Keratinocyte (primary cell): ENCODE data around the gene GNA15. TPM values are rescaled to one million over a fixed set of nuclear protein-coding genes. Genes with fewer than 3 reads are reported as not detected.

Experiments used
- DNase-seq: peaks from one replicate; pipeline ENCODE4 v3.0.0-alpha.2; 2011; ENCODE audit warnings: low read depth, missing footprints, low spot score
- FAIRE-seq: peaks from 2 replicates; lab custom pipeline; 2011; peaks lifted over from hg19 to GRCh38; lab: Jason Lieb, UNC
- H2AFZ ChIP-seq: 2 replicates; pipeline ENCODE4 v1.6.0; 2012; ENCODE audit warnings: low read length, control low read depth, inconsistent platforms; ENCODE audit not compliant: control insufficient read depth
- H3K27ac ChIP-seq: 2 replicates; pipeline ENCODE4 v1.5.1; 2011; ENCODE audit warnings: low read length; ENCODE audit not compliant: control insufficient read depth, insufficient read depth
- H3K27me3 ChIP-seq: 3 replicates; pipeline ENCODE4 v1.6.0; 2011; ENCODE audit warnings: low read length; ENCODE audit not compliant: control insufficient read depth, insufficient read depth; ENCODE audit errors: extremely low read depth
- H3K36me3 ChIP-seq, 2 experiments: 2 replicates in 1 of 2; 3 replicates in 1 of 2; pipeline ENCODE4 v1.5.1; 2011; ENCODE audit warnings: low read length in 2 of 2, mild to moderate bottlenecking in 1 of 2; ENCODE audit not compliant: control insufficient read depth in 2 of 2, insufficient read depth in 2 of 2; ENCODE audit errors: extremely low read depth in 1 of 2
- H3K4me1 ChIP-seq: 3 replicates; pipeline ENCODE4 v1.5.1; 2011; ENCODE audit warnings: low read length; ENCODE audit not compliant: control insufficient read depth, insufficient read depth; ENCODE audit errors: extremely low read depth
- H3K4me2 ChIP-seq: 3 replicates; pipeline ENCODE4 v1.6.0; 2011; ENCODE audit warnings: low read depth, low read length; ENCODE audit not compliant: control insufficient read depth, insufficient read depth; ENCODE audit errors: extremely low read depth
- H3K4me3 ChIP-seq, 3 experiments: fragments of 200-600 bp in 1 of 3; sonication (generic) in 1 of 3; 2 replicates in 2 of 3; 3 replicates in 1 of 3; pipeline ENCODE4 v1.5.1; 2011 to 2016; ENCODE audit warnings: low read length in 3 of 3, mild to moderate bottlenecking in 3 of 3, control low read depth in 2 of 3, inconsistent platforms in 1 of 3, low read depth in 1 of 3, mixed read lengths in 1 of 3, mixed run types in 1 of 3, moderate library complexity in 1 of 3; ENCODE audit not compliant: control insufficient read depth in 2 of 3, insufficient read depth in 2 of 3; ENCODE audit errors: extremely low read depth in 1 of 3
- H3K79me2 ChIP-seq: 2 replicates; pipeline ENCODE4 v1.6.0; 2012; ENCODE audit warnings: low read length; ENCODE audit not compliant: control insufficient read depth, insufficient read depth
- H3K9ac ChIP-seq: 3 replicates; pipeline ENCODE4 v1.6.0; 2011; ENCODE audit warnings: low read length; ENCODE audit not compliant: control insufficient read depth, insufficient read depth; ENCODE audit errors: extremely low read depth
- H3K9me1 ChIP-seq: 3 replicates; pipeline ENCODE4 v1.6.0; 2011; ENCODE audit warnings: low read length; ENCODE audit not compliant: control insufficient read depth, insufficient read depth; ENCODE audit errors: extremely low read depth
- H3K9me3 ChIP-seq: 2 replicates; pipeline ENCODE4 v1.5.1; 2012; ENCODE audit warnings: low read depth, low read length; ENCODE audit not compliant: control insufficient read depth
- H4K20me1 ChIP-seq: 3 replicates; pipeline ENCODE4 v1.6.0; 2011; ENCODE audit warnings: low read length; ENCODE audit not compliant: control insufficient read depth, insufficient read depth; ENCODE audit errors: extremely low read depth
- CTCF ChIP-seq, 3 experiments: IDR thresholded peaks in 1 of 3; conservative IDR thresholded peaks in 1 of 3; optimal IDR thresholded peaks in 1 of 3; 2 replicates in 2 of 3; 3 replicates in 1 of 3; pipeline versions ENCODE3 to v1.5.1; 2011; ENCODE audit warnings: low read length in 3 of 3, mild to moderate bottlenecking in 3 of 3, moderate library complexity in 2 of 3, control low read depth in 1 of 3, inconsistent platforms in 1 of 3; ENCODE audit not compliant: insufficient read depth in 2 of 3; ENCODE audit errors: extremely low read depth in 1 of 3
- EZH2 ChIP-seq: IDR thresholded peaks from one replicate; pipeline ENCODE4 v1.6.1; 2012; ENCODE audit warnings: inconsistent platforms, mild to moderate bottlenecking, low read length, moderate library complexity
- dilution Hi-C: fragments of 300-500 bp; cut with MboI; formaldehyde crosslinking; loops from one replicate; pipeline ENCODE4 v1.7.0; 2020; ENCODE audit warnings: low sequenced_read_pairs; ENCODE audit not compliant: extremely low pct_ligation_motif_present
- polyA plus RNA-seq, 5 experiments: library from polyadenylated mRNA; depleted of rRNA in 3 of 5; stranded (reverse) in 3 of 5; stranded (forward) in 1 of 5; unstranded in 1 of 5; fragments of >200 nt; gene quantifications; 1 replicate in 1 of 5; 2 replicates in 3 of 5; 3 replicates in 1 of 5; pipeline versions ENCODE4 v1.2.1 to v1.2.3, GENCODE V29; 2011 to 2012; ENCODE audit warnings: missing spikeins in 2 of 5, low read depth in 1 of 5, low replicate concordance in 1 of 5

GNA15 gene
- polyA plus RNA-seq, 1 donor (not counting 4 experiments of a cell fraction or from before 2014, with no cell fraction given), result 60.0 TPM

DNA sequence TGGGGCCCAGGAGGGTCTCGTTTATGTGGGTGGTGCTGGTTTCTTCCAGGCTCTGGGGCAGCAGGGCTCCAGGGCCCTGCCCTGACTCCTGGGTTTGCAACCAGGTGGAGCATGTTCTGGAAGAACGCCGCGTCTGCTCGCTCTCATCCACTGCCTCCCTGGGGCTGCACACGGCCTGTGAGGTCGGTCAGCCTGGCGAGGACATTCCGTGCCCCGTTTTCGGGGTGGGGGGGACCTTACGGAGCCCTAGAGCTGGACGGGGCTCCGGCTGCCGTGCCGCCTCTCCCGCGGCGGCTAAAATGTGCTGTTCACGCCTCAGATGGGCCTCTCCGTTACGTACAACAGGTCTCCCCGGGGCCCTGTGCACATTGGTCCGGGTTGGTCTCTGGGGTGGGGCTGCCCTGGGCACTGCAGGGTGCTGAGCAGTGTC, 38.4 kb upstream of the GNA15 start:
- Histone ChIP-seq H3K9ac (peak overlapping the region; percentile 76), H4K20me1 (peaks cover 5% of the 10 kb centered on the region), H3K27ac (no peak overlapping the region), H3K27me3 (no peaks in the 10 kb centered on the region), H3K4me1 (peaks cover 29% of the 10 kb centered on the region), H3K4me3 (peak overlapping the region; percentile 12 to 86 (median 22)), H3K79me2 (peaks cover 80% of the 10 kb centered on the region), H3K9me3 (no peaks in the 10 kb centered on the region), H3K4me2 (peak overlapping the region; percentile 84), H3K9me1 (no peaks in the 10 kb centered on the region), H3K36me3 (no peaks in the 10 kb centered on the region), H2AFZ (no peak overlapping the region)
- FAIRE-seq (no peak), DNase-seq (no peak)
- dilution Hi-C loops, result no loop called here
- no peak for TF ChIP-seq CTCF (optimal IDR thresholded peaks at IDR 0.05 in 1 of 3, IDR thresholded peaks at IDR 0.05 in 1 of 3, conservative IDR thresholded peaks at IDR 0.05 in 1 of 3; ENCODE audit: extremely low read depth in 1 of 3, insufficient read depth in 2 of 3, low read length in 3 of 3)
- no peak for TF ChIP-seq EZH2

DNA sequence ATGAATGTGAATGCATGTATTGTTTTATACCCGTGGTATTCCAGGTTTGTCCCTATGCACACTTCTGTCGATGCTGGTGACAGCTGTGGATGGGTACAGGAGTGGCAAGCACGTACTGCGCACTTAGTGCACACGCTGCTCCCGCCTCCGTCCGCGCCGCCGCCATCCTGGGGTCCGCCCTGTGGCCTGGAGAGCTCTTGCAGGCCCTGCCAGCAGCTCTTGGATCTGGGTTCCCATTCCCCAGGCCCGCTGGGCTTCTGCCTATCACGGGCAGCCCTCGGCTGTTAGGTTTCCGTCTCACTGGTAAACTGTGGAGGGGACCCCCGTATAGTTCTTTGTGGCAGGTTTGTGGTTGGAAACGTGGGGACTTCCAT, 37.7 kb upstream of the GNA15 start:
- DNase-seq (no peak), FAIRE-seq (peak; percentile 49)
- Histone ChIP-seq H3K4me2 (peak overlapping the region; percentile 84), H3K9me1 (no peaks in the 10 kb centered on the region), H3K4me3 (peak overlapping the region; percentile 12 to 86 (median 34)), H3K27me3 (no peaks in the 10 kb centered on the region), H3K4me1 (peaks cover 29% of the 10 kb centered on the region), H3K9ac (peak overlapping the region; percentile 76), H3K36me3 (peaks cover 0 to 1% of the 10 kb centered on the region in 2 experiments), H3K79me2 (peaks cover 86% of the 10 kb centered on the region), H4K20me1 (peaks cover 5% of the 10 kb centered on the region), H3K9me3 (no peaks in the 10 kb centered on the region), H3K27ac (peak overlapping the region; percentile 52), H2AFZ (peak overlapping the region; percentile 37)
- dilution Hi-C loops, result no loop called here
- peak in 1 of 3 experiments; percentile 33 for TF ChIP-seq CTCF (optimal IDR thresholded peaks at IDR 0.05 in 1 of 3, IDR thresholded peaks at IDR 0.05 in 1 of 3, conservative IDR thresholded peaks at IDR 0.05 in 1 of 3; ENCODE audit: extremely low read depth in 1 of 3, insufficient read depth in 2 of 3, low read length in 3 of 3)
- no peak for TF ChIP-seq EZH2
